CD14-positive monocyte (primary cell): ENCODE results near the gene PVRIG. TPM values are rescaled to one million over a fixed set of nuclear protein-coding genes. Genes with fewer than 3 reads are reported as not detected.
"Not testable (repeated sequence)": the region's sequence is repeated elsewhere in the genome, so short reads cannot be mapped to it uniquely, and the experiment has no call there.

ENCODE experiments used
- DNase-seq, 3 donors: peaks; one replicate each; pipeline ENCODE4 v3.0.0-alpha.2; 2011 to 2022
- H2AFZ ChIP-seq: 2 replicates; pipeline ENCODE4 v1.6.0; 2012; ENCODE audit warnings: mild to moderate bottlenecking, low read depth, low read length, inconsistent platforms; ENCODE audit not compliant: insufficient read depth, poor library complexity, severe bottlenecking
- H3K27ac ChIP-seq, 2 donors: 1 replicate in 1 of 2; 2 replicates in 1 of 2; pipeline ENCODE4 v1.5.1; 2012 to 2013; ENCODE audit warnings: low read length in 2 of 2, control low read depth in 1 of 2, inconsistent platforms in 1 of 2, low read depth in 1 of 2, mild to moderate bottlenecking in 1 of 2
- H3K27me3 ChIP-seq, 2 donors: one replicate each; pipeline versions ENCODE4 v1.6.0 to v1.6.1; 2011 to 2013; ENCODE audit warnings: low read length in 2 of 2; ENCODE audit not compliant: control insufficient read depth in 2 of 2, insufficient read depth in 2 of 2
- H3K36me3 ChIP-seq, 2 donors: replicated peaks in 1 of 2; 1 replicate in 1 of 2; 2 replicates in 1 of 2; pipeline versions ENCODE4 v1.5.1 to v1.6.1; 2012 to 2013; ENCODE audit warnings: low read length in 2 of 2, control low read depth in 1 of 2, inconsistent platforms in 1 of 2, mild to moderate bottlenecking in 1 of 2; ENCODE audit not compliant: insufficient read depth in 2 of 2, control insufficient read depth in 1 of 2
- H3K4me1 ChIP-seq, 2 donors: 1 replicate in 1 of 2; 2 replicates in 1 of 2; pipeline versions ENCODE4 v1.5.1 to v1.6.1; 2012 to 2013; ENCODE audit warnings: low read length in 2 of 2, control low read depth in 1 of 2, inconsistent platforms in 1 of 2, mild to moderate bottlenecking in 1 of 2, moderate library complexity in 1 of 2; ENCODE audit not compliant: insufficient read depth in 2 of 2, control insufficient read depth in 1 of 2
- H3K4me2 ChIP-seq: replicated peaks from 2 replicates; pipeline ENCODE3; 2012; ENCODE audit warnings: low read length, moderate library complexity, mild to moderate bottlenecking; ENCODE audit not compliant: poor library complexity, severe bottlenecking; ENCODE audit errors: extremely low read depth
- H3K4me3 ChIP-seq, 3 experiments: fragments of 200-600 bp in 1 of 3; sonication (generic) in 1 of 3; replicated peaks in 1 of 3; 1 replicate in 2 of 3; 2 replicates in 1 of 3; pipeline ENCODE4 v1.5.1; 2011 to 2013; ENCODE audit warnings: low read length in 3 of 3, mild to moderate bottlenecking in 3 of 3, control low read depth in 2 of 3, low read depth in 2 of 3, inconsistent platforms in 1 of 3, moderate library complexity in 1 of 3
- H3K79me2 ChIP-seq: 2 replicates; pipeline ENCODE4 v1.6.0; 2012; ENCODE audit warnings: mild to moderate bottlenecking, control low read depth, inconsistent platforms, low read length, moderate library complexity; ENCODE audit not compliant: insufficient read depth
- H3K9ac ChIP-seq: 2 replicates; pipeline ENCODE4 v1.6.0; 2017; ENCODE audit warnings: low read length, mild to moderate bottlenecking; ENCODE audit not compliant: insufficient read depth, poor library complexity, severe bottlenecking
- H3K9me3 ChIP-seq, 2 donors: replicated peaks in 1 of 2; 1 replicate in 1 of 2; 2 replicates in 1 of 2; pipeline versions ENCODE4 v1.5.1 to v1.6.1; 2012 to 2013; ENCODE audit warnings: low read length in 2 of 2, control low read depth in 1 of 2; ENCODE audit not compliant: control insufficient read depth in 1 of 2, insufficient read depth in 1 of 2
- H4K20me1 ChIP-seq: 2 replicates; pipeline ENCODE4 v1.6.0; 2012; ENCODE audit warnings: mild to moderate bottlenecking, low read length, control low read depth, moderate library complexity; ENCODE audit not compliant: insufficient read depth
- H3K27ac Mint-ChIP-seq, 7 donors: one replicate each; pipeline ENCODE4 v1.8.0; 2020; ENCODE audit warnings: mild to moderate bottlenecking in 7 of 7, mixed read lengths in 7 of 7, moderate library complexity in 6 of 7, inconsistent platforms in 2 of 7
- H3K27me3 Mint-ChIP-seq, 3 donors: one replicate each; pipeline ENCODE4 v1.8.0; 2021 to 2022; ENCODE audit warnings: low read depth in 3 of 3, mild to moderate bottlenecking in 3 of 3, mixed read lengths in 3 of 3, moderate library complexity in 3 of 3, inconsistent platforms in 1 of 3
- H3K36me3 Mint-ChIP-seq, 2 donors: one replicate each; pipeline ENCODE4 v1.8.0; 2020; ENCODE audit warnings: mixed read lengths in 2 of 2, inconsistent platforms in 1 of 2, mild to moderate bottlenecking in 1 of 2
- H3K4me1 Mint-ChIP-seq: one replicate; pipeline ENCODE4 v1.8.0; 2020; ENCODE audit warnings: mild to moderate bottlenecking, mixed read lengths
- H3K4me3 Mint-ChIP-seq, 2 donors: one replicate each; pipeline ENCODE4 v1.8.0; 2020; ENCODE audit warnings: mild to moderate bottlenecking in 2 of 2, mixed read lengths in 2 of 2, moderate library complexity in 1 of 2
- H3K9me3 Mint-ChIP-seq, 7 donors: one replicate each; pipeline ENCODE4 v1.8.0; 2020 to 2022; ENCODE audit warnings: mixed read lengths in 7 of 7, mild to moderate bottlenecking in 6 of 7, moderate library complexity in 6 of 7, inconsistent platforms in 2 of 7
- WGBS: methylation state at CpG from one replicate; pipeline ENCODE4 v1.1.5; 2013; ENCODE audit warnings: missing lambda C conversion rate; ENCODE audit not compliant: insufficient coverage; 5-methylcytosine and 5-hydroxymethylcytosine counted together
- intact Hi-C, 2 donors: fragments of 100-400 bp; cut with micrococcal nuclease; formaldehyde crosslinking; loops; one replicate each; pipeline versions ENCODE4 v1.15.0 to v1.15.1; 2023
- polyA plus RNA-seq, 3 donors: library from polyadenylated mRNA; depleted of rRNA in 1 of 3; unstranded in 2 of 3; stranded (reverse) in 1 of 3; fragments of 300-500 nt in 2 of 3; fragments of >200 nt in 1 of 3; fragmentation: Illumina TruSeq in 2 of 3; gene quantifications; 1 replicate in 2 of 3; 2 replicates in 1 of 3; pipeline ENCODE4 v1.2.3, GENCODE V29; 2012 to 2021
- TF ChIP-seq, protein P1 (sequence below): fragments of 200-600 bp; IDR thresholded peaks from one replicate; pipeline ENCODE4 v1.8.0; 2022; ENCODE audit warnings: antibody characterized with exemption, mild to moderate bottlenecking

Gene PVRIG
- polyA plus RNA-seq, 3 donors: 0.27 to 0.38 TPM; not detected in 1

DNA sequence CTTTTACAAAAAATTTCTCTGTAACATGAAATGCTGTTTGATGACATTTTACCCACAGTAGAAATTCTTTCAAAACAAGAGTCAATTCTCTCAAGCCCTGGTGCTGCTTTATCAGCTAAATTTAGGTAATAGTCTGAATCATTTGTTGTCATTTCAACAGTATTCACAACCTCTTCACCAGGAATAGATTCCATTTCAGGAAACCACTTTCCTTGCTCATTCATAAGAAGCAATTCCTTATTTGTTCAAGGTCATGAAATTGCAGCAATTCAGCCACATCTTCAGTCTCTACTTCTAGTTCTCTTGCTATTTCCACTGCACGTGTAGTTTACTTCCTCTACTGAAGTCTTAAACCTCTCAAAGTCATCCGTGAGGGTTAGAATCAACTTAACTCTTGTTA lies 28.0 kb upstream of the PVRIG start:
- DNase-seq: peak in 1 of 3 donors; percentile 16
- Histone ChIP-seq H3K27ac (no peak overlapping the region), H3K9ac (no peak overlapping the region), H3K4me1 (peaks cover 21 to 27% of the 10 kb centered on the region in 2 donors), H3K27me3 (no peaks in the 10 kb centered on the region), H4K20me1 (no peaks in the 10 kb centered on the region), H3K9me3 (no peaks in the 10 kb centered on the region), H3K4me3 (no peak overlapping the region), H3K36me3 (no peaks in the 10 kb centered on the region), H2AFZ (no peak overlapping the region), H3K79me2 (no peaks in the 10 kb centered on the region), H3K4me2 (no peak overlapping the region)
- no peaks in the 10 kb centered on the region for H3K36me3 Mint-ChIP-seq
- peak overlapping the region in 3 of 7 donors; percentile 46 to 58 (median 48) for H3K27ac Mint-ChIP-seq
- peaks cover 30% of the 10 kb centered on the region for H3K4me1 Mint-ChIP-seq
- no peak overlapping the region for H3K4me3 Mint-ChIP-seq
- TF ChIP-seq, protein P1, sequence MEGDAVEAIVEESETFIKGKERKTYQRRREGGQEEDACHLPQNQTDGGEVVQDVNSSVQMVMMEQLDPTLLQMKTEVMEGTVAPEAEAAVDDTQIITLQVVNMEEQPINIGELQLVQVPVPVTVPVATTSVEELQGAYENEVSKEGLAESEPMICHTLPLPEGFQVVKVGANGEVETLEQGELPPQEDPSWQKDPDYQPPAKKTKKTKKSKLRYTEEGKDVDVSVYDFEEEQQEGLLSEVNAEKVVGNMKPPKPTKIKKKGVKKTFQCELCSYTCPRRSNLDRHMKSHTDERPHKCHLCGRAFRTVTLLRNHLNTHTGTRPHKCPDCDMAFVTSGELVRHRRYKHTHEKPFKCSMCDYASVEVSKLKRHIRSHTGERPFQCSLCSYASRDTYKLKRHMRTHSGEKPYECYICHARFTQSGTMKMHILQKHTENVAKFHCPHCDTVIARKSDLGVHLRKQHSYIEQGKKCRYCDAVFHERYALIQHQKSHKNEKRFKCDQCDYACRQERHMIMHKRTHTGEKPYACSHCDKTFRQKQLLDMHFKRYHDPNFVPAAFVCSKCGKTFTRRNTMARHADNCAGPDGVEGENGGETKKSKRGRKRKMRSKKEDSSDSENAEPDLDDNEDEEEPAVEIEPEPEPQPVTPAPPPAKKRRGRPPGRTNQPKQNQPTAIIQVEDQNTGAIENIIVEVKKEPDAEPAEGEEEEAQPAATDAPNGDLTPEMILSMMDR: no peak
- WGBS: no CpG with 5 or more reads among the region's 2 CpGs
- H3K9me3 Mint-ChIP-seq: no peaks in the 10 kb centered on the region
- H3K27me3 Mint-ChIP-seq: peaks cover 0 to 2% (median 1%) of the 10 kb centered on the region in 3 donors
- intact Hi-C loops: no loop called here

DNA sequence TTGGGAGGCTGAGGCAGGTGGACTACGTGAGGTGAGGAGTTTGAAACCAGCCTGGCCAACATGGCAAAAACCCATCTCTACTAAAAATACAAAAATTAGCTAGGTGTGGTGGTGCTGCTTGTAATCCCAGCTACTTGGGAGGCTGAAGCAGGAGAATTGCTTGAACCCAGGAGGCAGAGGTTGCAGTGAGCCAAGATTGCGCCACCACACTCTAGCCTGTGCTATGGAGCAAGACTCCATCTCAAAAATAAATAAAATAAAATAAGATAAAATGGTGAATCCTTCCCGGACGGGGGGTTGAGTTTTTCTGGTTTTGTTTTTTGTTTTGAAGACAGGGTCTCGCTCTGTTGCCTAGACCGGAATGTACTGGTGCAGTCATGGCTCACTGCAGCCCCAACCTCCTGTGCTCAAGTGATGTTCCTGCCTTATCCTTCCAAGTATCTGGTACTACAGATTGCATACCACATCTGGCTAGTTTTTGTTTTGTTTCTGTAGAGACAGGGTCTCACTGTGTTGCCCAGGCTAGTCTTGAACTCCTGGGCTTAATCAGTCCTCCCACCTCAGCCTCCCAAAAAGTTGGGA lies 27.4 kb upstream of the PVRIG start:
- H3K9ac ChIP-seq, H3K4me3 Mint-ChIP-seq, H3K9me3 ChIP-seq, intact Hi-C loops, H4K20me1 ChIP-seq, H3K9me3 Mint-ChIP-seq, H3K4me3 ChIP-seq, H3K36me3 Mint-ChIP-seq, H3K4me2 ChIP-seq, H3K27me3 Mint-ChIP-seq, H3K27ac ChIP-seq, H3K79me2 ChIP-seq, H2AFZ ChIP-seq, H3K27me3 ChIP-seq, DNase-seq, H3K36me3 ChIP-seq: not testable (repeated sequence)
- WGBS: 100% methylated on average over 2 of the region's 6 CpGs
- H3K4me1 ChIP-seq: peaks cover 21 to 27% of the 10 kb centered on the region in 2 donors
- Mint-ChIP-seq H3K4me1 (peaks cover 30% of the 10 kb centered on the region), H3K27ac (peak overlapping the region in 2 of 7 donors; percentile 46 to 48)
